PFSK-1 (cell line): Measurements from ENCODE around the gene MEIG1.

Experiments
- SIN3A ChIP-seq: IDR thresholded peaks from 2 replicates; pipeline ENCODE4 v1.6.1; 2012; ENCODE audit warnings: mild to moderate bottlenecking, low read length, moderate library complexity, borderline replicate concordance; ENCODE audit not compliant: insufficient read depth
- TAF1 ChIP-seq: IDR thresholded peaks from 2 replicates; pipeline ENCODE4 v1.6.1; 2012; ENCODE audit warnings: low read length, control low read depth, borderline replicate concordance; ENCODE audit not compliant: insufficient read depth
- TF ChIP-seq, protein P1 (sequence below), 2 experiments: IDR thresholded peaks; 2 replicates each; pipeline versions ENCODE4 v1.6.1 to v1.8.0; 2011 to 2012; ENCODE audit warnings: low read depth in 2 of 2, low read length in 2 of 2, control low read depth in 1 of 2, inconsistent platforms in 1 of 2, mild to moderate bottlenecking in 1 of 2, moderate library complexity in 1 of 2; ENCODE audit not compliant: insufficient read depth in 1 of 2

The MEIG1 gene

DNA sequence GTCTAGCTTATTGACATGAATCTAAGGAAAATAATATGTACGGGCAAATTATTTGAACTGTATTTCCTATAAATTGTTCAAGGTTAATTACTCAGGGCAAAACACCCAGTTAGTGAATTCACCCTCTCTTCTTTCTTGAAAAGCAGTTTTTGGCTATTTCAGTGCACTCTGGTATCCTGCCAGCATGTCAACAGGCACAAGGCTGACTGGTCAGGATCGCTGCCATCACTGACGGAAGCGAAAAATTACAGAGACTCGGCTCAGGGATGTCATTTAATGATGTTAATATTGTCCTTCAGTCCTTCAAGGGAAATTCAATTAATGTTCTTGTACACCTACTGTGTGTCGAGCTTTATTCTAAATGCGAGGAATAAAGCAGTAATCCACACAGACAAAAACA is 56.3 kb downstream of the MEIG1 start:
- no peak for TF ChIP-seq TAF1
- TF ChIP-seq, protein P1, sequence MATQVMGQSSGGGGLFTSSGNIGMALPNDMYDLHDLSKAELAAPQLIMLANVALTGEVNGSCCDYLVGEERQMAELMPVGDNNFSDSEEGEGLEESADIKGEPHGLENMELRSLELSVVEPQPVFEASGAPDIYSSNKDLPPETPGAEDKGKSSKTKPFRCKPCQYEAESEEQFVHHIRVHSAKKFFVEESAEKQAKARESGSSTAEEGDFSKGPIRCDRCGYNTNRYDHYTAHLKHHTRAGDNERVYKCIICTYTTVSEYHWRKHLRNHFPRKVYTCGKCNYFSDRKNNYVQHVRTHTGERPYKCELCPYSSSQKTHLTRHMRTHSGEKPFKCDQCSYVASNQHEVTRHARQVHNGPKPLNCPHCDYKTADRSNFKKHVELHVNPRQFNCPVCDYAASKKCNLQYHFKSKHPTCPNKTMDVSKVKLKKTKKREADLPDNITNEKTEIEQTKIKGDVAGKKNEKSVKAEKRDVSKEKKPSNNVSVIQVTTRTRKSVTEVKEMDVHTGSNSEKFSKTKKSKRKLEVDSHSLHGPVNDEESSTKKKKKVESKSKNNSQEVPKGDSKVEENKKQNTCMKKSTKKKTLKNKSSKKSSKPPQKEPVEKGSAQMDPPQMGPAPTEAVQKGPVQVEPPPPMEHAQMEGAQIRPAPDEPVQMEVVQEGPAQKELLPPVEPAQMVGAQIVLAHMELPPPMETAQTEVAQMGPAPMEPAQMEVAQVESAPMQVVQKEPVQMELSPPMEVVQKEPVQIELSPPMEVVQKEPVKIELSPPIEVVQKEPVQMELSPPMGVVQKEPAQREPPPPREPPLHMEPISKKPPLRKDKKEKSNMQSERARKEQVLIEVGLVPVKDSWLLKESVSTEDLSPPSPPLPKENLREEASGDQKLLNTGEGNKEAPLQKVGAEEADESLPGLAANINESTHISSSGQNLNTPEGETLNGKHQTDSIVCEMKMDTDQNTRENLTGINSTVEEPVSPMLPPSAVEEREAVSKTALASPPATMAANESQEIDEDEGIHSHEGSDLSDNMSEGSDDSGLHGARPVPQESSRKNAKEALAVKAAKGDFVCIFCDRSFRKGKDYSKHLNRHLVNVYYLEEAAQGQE (IDR thresholded peaks at IDR 0.05; ENCODE audit: insufficient read depth in 1 of 2, low read depth in 2 of 2, low read length in 2 of 2): no peak
- TF ChIP-seq SIN3A: no peak
